Spleen (tissue), 11 donors: ENCODE measurements around the gene WHRN. TPM values are rescaled to one million over a fixed set of nuclear protein-coding genes. Genes with fewer than 3 reads are reported as not detected.

Experiments used
- DNase-seq: peaks from one replicate; pipeline ENCODE4 v3.0.0-alpha.2; 2020
- H3K27ac ChIP-seq, 8 donors: fragments of 200-600 bp; sonication (generic) in 7 of 8; 1 replicate in 4 of 8; 2 replicates in 4 of 8; pipeline versions ENCODE4 v1.5.0 to v1.8.0; 2016 to 2021; ENCODE audit warnings: inconsistent platforms in 4 of 8, mild to moderate bottlenecking in 4 of 8, moderate library complexity in 1 of 8
- H3K27me3 ChIP-seq, 7 donors: fragments of 200-600 bp; sonication (generic) in 6 of 7; replicated peaks in 1 of 7; 1 replicate in 4 of 7; 2 replicates in 3 of 7; pipeline versions ENCODE4 v1.5.0 to v1.8.0; 2016 to 2021; ENCODE audit warnings: inconsistent platforms in 3 of 7, mild to moderate bottlenecking in 1 of 7
- H3K36me3 ChIP-seq, 6 donors: fragments of 200-600 bp; sonication (generic) in 5 of 6; 1 replicate in 4 of 6; 2 replicates in 2 of 6; pipeline versions ENCODE4 v1.5.0 to v1.8.0; 2016 to 2021; ENCODE audit warnings: inconsistent platforms in 2 of 6
- H3K4me1 ChIP-seq, 6 donors: fragments of 200-600 bp; sonication (generic) in 5 of 6; 1 replicate in 3 of 6; 2 replicates in 3 of 6; pipeline versions ENCODE4 v1.5.0 to v1.8.0; 2016 to 2021; ENCODE audit warnings: inconsistent platforms in 3 of 6
- H3K4me3 ChIP-seq, 8 donors: fragments of 200-600 bp; sonication (generic) in 7 of 8; 1 replicate in 4 of 8; 2 replicates in 4 of 8; pipeline versions ENCODE4 v1.5.0 to v1.8.0; 2016 to 2021; ENCODE audit warnings: inconsistent platforms in 4 of 8, mild to moderate bottlenecking in 4 of 8, moderate library complexity in 2 of 8
- H3K9me3 ChIP-seq, 8 donors: fragments of 200-600 bp; sonication (generic) in 7 of 8; 1 replicate in 4 of 8; 2 replicates in 4 of 8; pipeline versions ENCODE4 v1.5.0 to v1.8.0; 2016 to 2021; ENCODE audit warnings: inconsistent platforms in 4 of 8
- POLR2A ChIP-seq, 3 donors: fragments of 450-650 bp; IDR thresholded peaks; one replicate each; pipeline ENCODE4 v1.5.1; 2017; ENCODE audit warnings: antibody characterized with exemption in 3 of 3, mild to moderate bottlenecking in 1 of 3
- POLR2AphosphoS5 ChIP-seq, 3 donors: sonication (generic); formaldehyde crosslinking; IDR thresholded peaks; one replicate each; pipeline ENCODE4 v1.5.1; 2017; ENCODE audit warnings: antibody characterized with exemption in 3 of 3
- WGBS, 5 donors: extraction: QIAGEN DNeasy Blood & Tissue Kit in 3 of 5; methylation state at CpG; one replicate each; pipeline versions ENCODE4 v1.1.5 to v1.1.7; 2013 to 2018; 5-methylcytosine and 5-hydroxymethylcytosine counted together
- intact Hi-C: fragments of 100-400 bp; cut with DNase I; formaldehyde crosslinking; loops from one replicate; pipeline ENCODE4 v1.15.0; 2023; ENCODE audit warnings: low total_unique reads
- polyA plus RNA-seq, 3 donors: library from polyadenylated mRNA; stranded (reverse); fragments of 200-250 nt; gene quantifications; one replicate each; pipeline ENCODE4 v1.2.1, GENCODE V29; 2013
- total RNA-seq, 7 donors: library from RNA; depleted of rRNA in 3 of 7; stranded (reverse); fragments of >200 nt in 3 of 7; fragmentation: NEBNext Ultra II Directional in 4 of 7; extraction: Animal tissue kit (Norgen Biotek cat#: 25700) in 4 of 7; gene quantifications; one replicate each; pipeline versions ENCODE4 v1.1.0 to v1.2.1, GENCODE V29; 2016 to 2021
- TF ChIP-seq, protein P1 (sequence below), 11 experiments: fragments of 200-600 bp in 7 of 11; fragments of 450-650 bp in 4 of 11; sonication (generic) in 4 of 11; IDR thresholded peaks in 8 of 11; conservative IDR thresholded peaks in 3 of 11; 1 replicate in 7 of 11; 2 replicates in 4 of 11; pipeline versions ENCODE4 v1.4.0 to v1.8.0; 2016 to 2021; ENCODE audit warnings: antibody characterized with exemption in 11 of 11, inconsistent platforms in 4 of 11, mild to moderate bottlenecking in 1 of 11
- donor health status: healthy with polysubstance abuse.
- donor health status: DM: no; HTN: no; CAD: no; lungs with moderate emphysema.
- donor health status: DM: no; HTN: no; CAD: no.
- donor health status: Bipolar disorder and iron deficiency.
- donor health status: healthy.
- donor health status: DM: no; HTN: no; CAD: no.
- donor health status: DM: yes; HTN: yes; CAD: no.

WHRN gene
- total and polyA plus RNA-seq, 10 donors, result 3.7 to 51.6 (median 26.8) TPM

GRCh38 chr9:114397219-114397847 is 107.9 kb downstream of the WHRN start:
- no peak for TF ChIP-seq POLR2A (IDR thresholded peaks at IDR 0.05)
- no peak for TF ChIP-seq POLR2AphosphoS5 (IDR thresholded peaks at IDR 0.05)
- TF ChIP-seq, protein P1, sequence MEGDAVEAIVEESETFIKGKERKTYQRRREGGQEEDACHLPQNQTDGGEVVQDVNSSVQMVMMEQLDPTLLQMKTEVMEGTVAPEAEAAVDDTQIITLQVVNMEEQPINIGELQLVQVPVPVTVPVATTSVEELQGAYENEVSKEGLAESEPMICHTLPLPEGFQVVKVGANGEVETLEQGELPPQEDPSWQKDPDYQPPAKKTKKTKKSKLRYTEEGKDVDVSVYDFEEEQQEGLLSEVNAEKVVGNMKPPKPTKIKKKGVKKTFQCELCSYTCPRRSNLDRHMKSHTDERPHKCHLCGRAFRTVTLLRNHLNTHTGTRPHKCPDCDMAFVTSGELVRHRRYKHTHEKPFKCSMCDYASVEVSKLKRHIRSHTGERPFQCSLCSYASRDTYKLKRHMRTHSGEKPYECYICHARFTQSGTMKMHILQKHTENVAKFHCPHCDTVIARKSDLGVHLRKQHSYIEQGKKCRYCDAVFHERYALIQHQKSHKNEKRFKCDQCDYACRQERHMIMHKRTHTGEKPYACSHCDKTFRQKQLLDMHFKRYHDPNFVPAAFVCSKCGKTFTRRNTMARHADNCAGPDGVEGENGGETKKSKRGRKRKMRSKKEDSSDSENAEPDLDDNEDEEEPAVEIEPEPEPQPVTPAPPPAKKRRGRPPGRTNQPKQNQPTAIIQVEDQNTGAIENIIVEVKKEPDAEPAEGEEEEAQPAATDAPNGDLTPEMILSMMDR (IDR thresholded peaks at IDR 0.05 in 8 of 11, conservative IDR thresholded peaks at IDR 0.05 in 3 of 11), result peak in 1 of 11 experiments; percentile 8

GRCh38 chr9:114396558-114397218 is 108.6 kb downstream of the WHRN start:
- Histone ChIP-seq H3K4me1 (peaks cover 54 to 76% (median 64%) of the 10 kb centered on the region in 6 donors), H3K27me3 (no peaks in the 10 kb centered on the region), H3K36me3 (peaks cover 0 to 40% (median 0%) of the 10 kb centered on the region in 6 donors), H3K9me3 (no peaks in the 10 kb centered on the region), H3K4me3 (peak overlapping the region in 7 of 8 donors; percentile 72 to 99 (median 91)), H3K27ac (peak overlapping the region in 7 of 8 donors; percentile 86 to 99 (median 95))
- TF ChIP-seq, protein P1 (IDR thresholded peaks at IDR 0.05 in 8 of 11, conservative IDR thresholded peaks at IDR 0.05 in 3 of 11), result no peak
- TF ChIP-seq POLR2AphosphoS5 (IDR thresholded peaks at IDR 0.05), result no peak
- TF ChIP-seq POLR2A (IDR thresholded peaks at IDR 0.05), result no peak
- WGBS, 5 donors, result 67 to 78% (median 75%) methylated on average over 16 of the region's 16 CpGs
- intact Hi-C loops, result loop anchor here (10.0 kb wide), 1 partner anchor 52 kb away; no protein-coding TSS in a partner anchor
- DNase-seq, result no peak

More at GRCh38 chr9:114397219-114397847, 107.9 kb downstream of the WHRN start:
- Histone ChIP-seq H3K27me3 (no peaks in the 10 kb centered on the region), H3K4me3 (peak overlapping the region; percentile 72 to 99 (median 93)), H3K27ac (peak overlapping the region; percentile 86 to 99 (median 95)), H3K36me3 (peaks cover 0 to 40% (median 0%) of the 10 kb centered on the region in 6 donors), H3K9me3 (no peaks in the 10 kb centered on the region), H3K4me1 (peaks cover 47 to 69% (median 58%) of the 10 kb centered on the region in 6 donors)
- no peak for DNase-seq
- intact Hi-C loops, result loop anchor here (10.0 kb wide), 1 partner anchor 53 kb away; no protein-coding TSS in a partner anchor
- 21 to 31% (median 26%) methylated on average over 14 of the region's 14 CpGs for WGBS, 5 donors

GRCh38 chr9:114395768-114396167 is 109.5 kb downstream of the WHRN start:
- Histone ChIP-seq H3K27me3 (no peaks in the 10 kb centered on the region), H3K4me1 (peaks cover 59 to 85% (median 74%) of the 10 kb centered on the region in 6 donors), H3K36me3 (peaks cover 0 to 46% (median 0%) of the 10 kb centered on the region in 6 donors), H3K4me3 (no peak overlapping the region), H3K27ac (peak overlapping the region in 7 of 8 donors; percentile 48 to 99 (median 72)), H3K9me3 (no peaks in the 10 kb centered on the region)
- intact Hi-C loops, result loop anchor here (10.0 kb wide), 1 partner anchor 51 kb away; no protein-coding TSS in a partner anchor
- no peak for DNase-seq
- 87 to 95% (median 93%) methylated on average over 5 of the region's 5 CpGs for WGBS, 5 donors
- TF ChIP-seq POLR2A (IDR thresholded peaks at IDR 0.05) (no peak), POLR2AphosphoS5 (IDR thresholded peaks at IDR 0.05) (no peak)
- TF ChIP-seq, protein P1 (IDR thresholded peaks at IDR 0.05 in 8 of 11, conservative IDR thresholded peaks at IDR 0.05 in 3 of 11), result no peak

- intact Hi-C loops, result loop anchor here (10.0 kb wide), 1 partner anchor 50 kb away; no protein-coding TSS in a partner anchor
- peak overlapping the region; percentile 39 to 99 (median 68) for H3K27ac ChIP-seq
- H3K4me1 ChIP-seq, result peaks cover 64 to 90% (median 79%) of the 10 kb centered on the region in 6 donors
- no peak for TF ChIP-seq POLR2AphosphoS5 (IDR thresholded peaks at IDR 0.05)
- TF ChIP-seq, protein P1 (IDR thresholded peaks at IDR 0.05 in 8 of 11, conservative IDR thresholded peaks at IDR 0.05 in 3 of 11), result no peak
- no peak for TF ChIP-seq POLR2A (IDR thresholded peaks at IDR 0.05)
- peaks cover 0 to 49% (median 0%) of the 10 kb centered on the region in 6 donors for H3K36me3 ChIP-seq
- H3K9me3 ChIP-seq, result no peaks in the 10 kb centered on the region
- 36 to 48% (median 43%) methylated on average over 5 of the region's 5 CpGs for WGBS, 5 donors
- H3K4me3 ChIP-seq, result peak overlapping the region in 1 of 8 donors; percentile 23
- no peak for DNase-seq
- no peaks in the 10 kb centered on the region for H3K27me3 ChIP-seq
Observed at GRCh38 chr9:114395334-114395617, 110.0 kb downstream of the WHRN start.
